WTC11 (cell line): ENCODE data around the gene PRDM1. TPM values are rescaled to one million over a fixed set of nuclear protein-coding genes. Genes with fewer than 3 reads are reported as not detected.

Experiments used
- ATAC-seq: fragments of 200-7000 bp; cut with Tn5 transposase; 2 replicates; pipeline ENCODE4 v1.10.0; 2021; ENCODE audit warnings: mild to moderate bottlenecking, moderate library complexity
- CTCF ChIA-PET: fragments of 300-600 bp; sonication (Branson Sonifier 250); formaldehyde crosslinking; loops from one replicate; lab custom pipeline; 2021; ENCODE audit warnings: antibody characterized with exemption; lab: Charles Lee
- POLR2A ChIA-PET: fragments of 350-600 bp; sonication (Branson Sonifier 250); formaldehyde crosslinking; loops from one replicate; lab custom pipeline; 2021; ENCODE audit warnings: antibody characterized with exemption; lab: Charles Lee
- DNase-seq: peaks from one replicate; pipeline ENCODE4 v3.0.0; 2021; ENCODE audit warnings: low spot score
- H3K27ac Mint-ChIP-seq: 2 replicates; pipeline ENCODE4 v1.8.0; 2021; ENCODE audit warnings: mixed read lengths
- H3K27me3 Mint-ChIP-seq: 2 replicates; pipeline ENCODE4 v1.8.0; 2021; ENCODE audit warnings: low read depth, mild to moderate bottlenecking, moderate library complexity, mixed read lengths
- H3K36me3 Mint-ChIP-seq: 2 replicates; pipeline ENCODE4 v1.8.0; 2021; ENCODE audit warnings: mixed read lengths
- H3K4me1 Mint-ChIP-seq: 2 replicates; pipeline ENCODE4 v1.8.0; 2022; ENCODE audit warnings: mixed read lengths
- H3K4me3 Mint-ChIP-seq: 2 replicates; pipeline ENCODE4 v1.8.0; 2021; ENCODE audit warnings: mild to moderate bottlenecking, moderate library complexity, mixed read lengths
- H3K9me3 Mint-ChIP-seq: 2 replicates; pipeline ENCODE4 v1.8.0; 2021; ENCODE audit warnings: mixed read lengths
- ATF1 ChIP-seq: sonication (generic); formaldehyde crosslinking; IDR thresholded peaks from 2 replicates; pipeline ENCODE4 v1.8.1; 2023; ENCODE audit warnings: mild to moderate bottlenecking, moderate library complexity, missing genetic modification reagents
- CTCF ChIP-seq: fragments of 200-600 bp; IDR thresholded peaks from 2 replicates; pipeline ENCODE4 v1.8.0; 2022; ENCODE audit warnings: antibody characterized with exemption
- ESRRA ChIP-seq: sonication (generic); formaldehyde crosslinking; IDR thresholded peaks from 2 replicates; pipeline ENCODE4 v1.8.1; 2022; ENCODE audit warnings: mild to moderate bottlenecking, missing genetic modification reagents, borderline replicate concordance
- FOXK1 ChIP-seq: sonication (generic); formaldehyde crosslinking; IDR thresholded peaks from 2 replicates; pipeline ENCODE4 v1.8.0; 2022; ENCODE audit warnings: mild to moderate bottlenecking, moderate library complexity, missing genetic modification reagents
- GTF2I ChIP-seq: fragments of 250-450 bp; sonication (Bioruptor Pico); conservative IDR thresholded peaks from 2 replicates; pipeline ENCODE4 v1.4.0; 2021; ENCODE audit warnings: mild to moderate bottlenecking
- KAT7 ChIP-seq: sonication (generic); formaldehyde crosslinking; IDR thresholded peaks from 2 replicates; pipeline ENCODE4 v1.8.1; 2023; ENCODE audit warnings: missing genetic modification reagents, mild to moderate bottlenecking, borderline replicate concordance
- MYBL2 ChIP-seq: sonication (generic); formaldehyde crosslinking; IDR thresholded peaks from 2 replicates; pipeline ENCODE4 v1.8.1; 2023; ENCODE audit warnings: mild to moderate bottlenecking, moderate library complexity, missing genetic modification reagents
- PRDM15 ChIP-seq: sonication (generic); formaldehyde crosslinking; IDR thresholded peaks from 2 replicates; pipeline ENCODE4 v1.8.0; 2022; ENCODE audit warnings: missing genetic modification reagents
- RORB ChIP-seq: fragments of 250-450 bp; sonication (Bioruptor Pico); IDR thresholded peaks from 2 replicates; pipeline ENCODE4 v1.9.0; 2021; ENCODE audit warnings: mild to moderate bottlenecking
- ZNF219 ChIP-seq: sonication (generic); formaldehyde crosslinking; IDR thresholded peaks from 2 replicates; pipeline ENCODE4 v1.8.0; 2023; ENCODE audit warnings: missing genetic modification reagents, mild to moderate bottlenecking, borderline replicate concordance
- ZSCAN18 ChIP-seq: fragments of 250-450 bp; sonication (Bioruptor Pico); IDR thresholded peaks from 2 replicates; pipeline ENCODE4 v2.1.2; 2022; ENCODE audit warnings: mild to moderate bottlenecking, moderate library complexity
- total RNA-seq: library from RNA; stranded (reverse); gene quantifications from 3 replicates; pipeline ENCODE4 v1.2.3, GENCODE V29; 2021
- TF ChIP-seq, protein P1 (sequence below): fragments of 250-450 bp; sonication (Bioruptor Pico); IDR thresholded peaks from 2 replicates; pipeline ENCODE4 v1.9.0; 2021; ENCODE audit warnings: mild to moderate bottlenecking
- TF ChIP-seq, protein P2 (sequence below): sonication (generic); formaldehyde crosslinking; IDR thresholded peaks from 2 replicates; pipeline ENCODE4 v1.8.0; 2022; ENCODE audit warnings: mild to moderate bottlenecking, missing genetic modification reagents
- TF ChIP-seq, protein P3 (sequence below): sonication (generic); formaldehyde crosslinking; IDR thresholded peaks from 2 replicates; pipeline ENCODE4 v1.8.1; 2022; ENCODE audit warnings: low read depth, mild to moderate bottlenecking, moderate library complexity, missing genetic modification reagents, borderline replicate concordance

PRDM1 gene
- total RNA-seq, 1 experiment from 2014 or later: 1.8 TPM

- TF ChIP-seq ATF1 (CRISPR knock-in tag): no peak
- no peak for TF ChIP-seq FOXK1 (CRISPR knock-in tag)
- no peak for TF ChIP-seq ZNF219 (CRISPR knock-in tag)
- TF ChIP-seq, protein P1, sequence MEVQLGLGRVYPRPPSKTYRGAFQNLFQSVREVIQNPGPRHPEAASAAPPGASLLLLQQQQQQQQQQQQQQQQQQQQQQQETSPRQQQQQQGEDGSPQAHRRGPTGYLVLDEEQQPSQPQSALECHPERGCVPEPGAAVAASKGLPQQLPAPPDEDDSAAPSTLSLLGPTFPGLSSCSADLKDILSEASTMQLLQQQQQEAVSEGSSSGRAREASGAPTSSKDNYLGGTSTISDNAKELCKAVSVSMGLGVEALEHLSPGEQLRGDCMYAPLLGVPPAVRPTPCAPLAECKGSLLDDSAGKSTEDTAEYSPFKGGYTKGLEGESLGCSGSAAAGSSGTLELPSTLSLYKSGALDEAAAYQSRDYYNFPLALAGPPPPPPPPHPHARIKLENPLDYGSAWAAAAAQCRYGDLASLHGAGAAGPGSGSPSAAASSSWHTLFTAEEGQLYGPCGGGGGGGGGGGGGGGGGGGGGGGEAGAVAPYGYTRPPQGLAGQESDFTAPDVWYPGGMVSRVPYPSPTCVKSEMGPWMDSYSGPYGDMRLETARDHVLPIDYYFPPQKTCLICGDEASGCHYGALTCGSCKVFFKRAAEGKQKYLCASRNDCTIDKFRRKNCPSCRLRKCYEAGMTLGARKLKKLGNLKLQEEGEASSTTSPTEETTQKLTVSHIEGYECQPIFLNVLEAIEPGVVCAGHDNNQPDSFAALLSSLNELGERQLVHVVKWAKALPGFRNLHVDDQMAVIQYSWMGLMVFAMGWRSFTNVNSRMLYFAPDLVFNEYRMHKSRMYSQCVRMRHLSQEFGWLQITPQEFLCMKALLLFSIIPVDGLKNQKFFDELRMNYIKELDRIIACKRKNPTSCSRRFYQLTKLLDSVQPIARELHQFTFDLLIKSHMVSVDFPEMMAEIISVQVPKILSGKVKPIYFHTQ (CRISPR knock-in tag): no peak
- no peak for TF ChIP-seq ZSCAN18 (CRISPR knock-in tag)
- no peak for TF ChIP-seq CTCF
- TF ChIP-seq GTF2I (CRISPR knock-in tag): no peak
- POLR2A ChIA-PET: no interaction called here
- Mint-ChIP-seq H3K36me3 (no peaks in the 10 kb centered on the region), H3K9me3 (peaks cover 6% of the 10 kb centered on the region), H3K27me3 (no peaks in the 10 kb centered on the region), H3K4me1 (peaks cover 8% of the 10 kb centered on the region), H3K27ac (no peak overlapping the region), H3K4me3 (no peak overlapping the region)
- CTCF ChIA-PET: no interaction called here
- DNase-seq: no peak
- ATAC-seq: no peak
These were observed 37.9 kb downstream of the PRDM1 start for GRCh38 chr6:106124015-106124414.

GRCh38 chr6:106124437-106125430, 38.6 kb downstream of the PRDM1 start:
- Mint-ChIP-seq H3K36me3 (no peaks in the 10 kb centered on the region), H3K27ac (no peak overlapping the region), H3K9me3 (no peaks in the 10 kb centered on the region), H3K27me3 (no peaks in the 10 kb centered on the region), H3K4me3 (no peak overlapping the region), H3K4me1 (peaks cover under 1% of the 10 kb centered on the region; the same call in 1 of the 2 replicates)
- DNase-seq (no peak), ATAC-seq (no peak)
- CTCF ChIA-PET: no interaction called here
- POLR2A ChIA-PET: no interaction called here
- TF ChIP-seq ESRRA (CRISPR knock-in tag): no peak
- TF ChIP-seq, protein P1 (CRISPR knock-in tag): no peak
- no peak for TF ChIP-seq RORB (CRISPR knock-in tag)
- TF ChIP-seq, protein P2, sequence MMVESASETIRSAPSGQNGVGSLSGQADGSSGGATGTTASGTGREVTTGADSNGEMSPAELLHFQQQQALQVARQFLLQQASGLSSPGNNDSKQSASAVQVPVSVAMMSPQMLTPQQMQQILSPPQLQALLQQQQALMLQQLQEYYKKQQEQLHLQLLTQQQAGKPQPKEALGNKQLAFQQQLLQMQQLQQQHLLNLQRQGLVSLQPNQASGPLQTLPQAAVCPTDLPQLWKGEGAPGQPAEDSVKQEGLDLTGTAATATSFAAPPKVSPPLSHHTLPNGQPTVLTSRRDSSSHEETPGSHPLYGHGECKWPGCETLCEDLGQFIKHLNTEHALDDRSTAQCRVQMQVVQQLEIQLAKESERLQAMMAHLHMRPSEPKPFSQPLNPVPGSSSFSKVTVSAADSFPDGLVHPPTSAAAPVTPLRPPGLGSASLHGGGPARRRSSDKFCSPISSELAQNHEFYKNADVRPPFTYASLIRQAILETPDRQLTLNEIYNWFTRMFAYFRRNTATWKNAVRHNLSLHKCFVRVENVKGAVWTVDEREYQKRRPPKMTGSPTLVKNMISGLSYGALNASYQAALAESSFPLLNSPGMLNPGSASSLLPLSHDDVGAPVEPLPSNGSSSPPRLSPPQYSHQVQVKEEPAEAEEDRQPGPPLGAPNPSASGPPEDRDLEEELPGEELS (CRISPR knock-in tag): no peak
- no peak for TF ChIP-seq PRDM15 (CRISPR knock-in tag)
- no peak for TF ChIP-seq GTF2I (CRISPR knock-in tag)
- no peak for TF ChIP-seq ATF1 (CRISPR knock-in tag)
- no peak for TF ChIP-seq MYBL2
- TF ChIP-seq, protein P3, sequence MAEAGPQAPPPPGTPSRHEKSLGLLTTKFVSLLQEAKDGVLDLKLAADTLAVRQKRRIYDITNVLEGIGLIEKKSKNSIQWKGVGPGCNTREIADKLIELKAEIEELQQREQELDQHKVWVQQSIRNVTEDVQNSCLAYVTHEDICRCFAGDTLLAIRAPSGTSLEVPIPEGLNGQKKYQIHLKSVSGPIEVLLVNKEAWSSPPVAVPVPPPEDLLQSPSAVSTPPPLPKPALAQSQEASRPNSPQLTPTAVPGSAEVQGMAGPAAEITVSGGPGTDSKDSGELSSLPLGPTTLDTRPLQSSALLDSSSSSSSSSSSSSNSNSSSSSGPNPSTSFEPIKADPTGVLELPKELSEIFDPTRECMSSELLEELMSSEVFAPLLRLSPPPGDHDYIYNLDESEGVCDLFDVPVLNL (CRISPR knock-in tag): no peak
- TF ChIP-seq KAT7 (CRISPR knock-in tag): no peak
